Stimulated activated CD8-positive, alpha-beta memory T cell treated with anti-CD3 and anti-CD28 coated beads, Interleukin-7, amount 100 ng/mL, for 24 hours (primary cell): ENCODE data around the gene AK6.
"Not testable (repeated sequence)": the region's sequence is repeated elsewhere in the genome, so short reads cannot be mapped to it uniquely, and the experiment has no call there.

ENCODE experiments used
- DNase-seq: peaks from one replicate; pipeline ENCODE4 v3.0.0-alpha.2; 2020; ENCODE audit warnings: low read depth

The AK6 gene

DNA sequence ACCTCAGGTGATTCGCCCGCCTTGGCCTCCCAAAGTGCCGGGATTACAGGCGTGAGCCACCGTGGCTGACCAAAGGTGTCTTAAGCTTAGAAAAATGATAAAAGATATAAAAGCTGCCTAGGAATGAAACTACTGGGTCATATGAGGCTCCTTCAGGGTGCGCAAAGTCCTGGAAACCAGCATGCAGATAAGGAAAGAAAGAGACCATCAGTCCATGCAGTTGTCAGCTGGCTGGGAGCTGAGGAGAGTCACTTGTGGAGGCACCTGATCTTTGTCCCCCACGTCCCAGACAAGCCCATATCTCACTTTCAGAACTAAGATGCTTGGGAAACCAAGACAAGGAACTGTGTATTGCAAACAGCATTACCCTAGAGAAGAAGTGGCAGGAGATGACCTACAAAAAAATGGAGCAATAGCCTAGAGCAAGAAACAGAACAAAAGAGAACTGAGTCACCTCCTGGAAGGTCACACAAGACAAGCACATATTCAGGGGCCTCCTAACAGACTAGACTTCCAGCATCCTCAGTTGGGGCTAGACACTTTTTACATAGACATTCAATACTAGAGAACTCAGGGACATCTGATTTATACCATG is 33.9 kb downstream of the AK6 start:
- no peak for DNase-seq

DNA sequence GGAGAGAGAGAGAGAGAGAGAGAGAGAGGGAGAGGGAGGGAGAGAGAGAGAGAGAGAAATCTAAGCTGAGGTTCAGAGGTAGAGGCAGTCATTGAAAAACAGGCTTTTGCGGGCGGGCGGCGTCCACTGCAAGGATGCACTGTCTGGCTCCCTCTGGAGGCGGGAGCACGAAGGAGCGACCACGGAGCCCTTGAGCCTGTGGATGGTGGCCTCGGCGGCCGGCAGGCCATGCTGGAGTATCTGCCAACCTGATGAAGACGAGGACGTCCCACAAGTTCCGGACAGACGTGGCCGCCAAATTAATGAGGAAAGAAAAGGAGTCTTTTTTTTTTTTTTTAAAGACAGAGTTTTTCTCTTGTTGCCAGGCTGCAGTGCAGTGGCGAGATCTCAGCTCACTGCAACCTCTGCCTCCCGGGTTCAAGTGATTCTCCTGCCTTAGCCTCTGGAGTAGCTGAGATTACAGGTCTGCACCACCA is 34.5 kb downstream of the AK6 start:
- DNase-seq = peak; percentile 35

DNA sequence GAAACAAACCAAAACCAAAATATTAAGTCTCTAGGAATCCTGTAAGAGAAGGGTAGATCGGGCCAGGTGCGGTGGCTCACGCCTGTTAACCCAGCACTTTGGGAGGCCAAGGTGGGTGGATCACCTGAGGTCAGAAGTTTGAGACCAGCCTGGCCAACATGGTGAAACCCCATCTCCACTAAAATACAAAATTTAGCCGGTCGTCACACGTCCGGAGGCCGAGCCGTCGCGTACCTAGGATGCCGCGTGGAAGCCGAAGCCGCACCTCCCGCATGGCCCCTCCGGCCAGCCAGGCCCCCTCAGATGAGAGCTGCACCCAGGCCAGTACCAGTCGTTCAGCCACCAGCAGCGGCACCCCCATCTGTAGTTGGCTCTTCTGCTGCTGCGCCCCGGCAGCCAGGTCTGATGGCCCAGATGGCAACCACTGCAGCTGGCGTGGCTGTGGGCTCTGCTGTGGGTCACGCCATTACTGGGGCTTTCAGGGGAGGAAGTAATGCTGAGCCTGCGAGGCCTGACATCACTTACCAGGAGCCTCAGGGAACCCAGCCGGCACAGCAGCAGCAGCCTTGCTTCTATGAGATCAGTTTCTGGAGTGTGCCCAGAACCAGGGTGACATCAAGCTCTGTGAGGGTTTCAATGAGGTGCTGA is 35.5 kb downstream of the AK6 start:
- DNase-seq = not testable (repeated sequence)

DNA sequence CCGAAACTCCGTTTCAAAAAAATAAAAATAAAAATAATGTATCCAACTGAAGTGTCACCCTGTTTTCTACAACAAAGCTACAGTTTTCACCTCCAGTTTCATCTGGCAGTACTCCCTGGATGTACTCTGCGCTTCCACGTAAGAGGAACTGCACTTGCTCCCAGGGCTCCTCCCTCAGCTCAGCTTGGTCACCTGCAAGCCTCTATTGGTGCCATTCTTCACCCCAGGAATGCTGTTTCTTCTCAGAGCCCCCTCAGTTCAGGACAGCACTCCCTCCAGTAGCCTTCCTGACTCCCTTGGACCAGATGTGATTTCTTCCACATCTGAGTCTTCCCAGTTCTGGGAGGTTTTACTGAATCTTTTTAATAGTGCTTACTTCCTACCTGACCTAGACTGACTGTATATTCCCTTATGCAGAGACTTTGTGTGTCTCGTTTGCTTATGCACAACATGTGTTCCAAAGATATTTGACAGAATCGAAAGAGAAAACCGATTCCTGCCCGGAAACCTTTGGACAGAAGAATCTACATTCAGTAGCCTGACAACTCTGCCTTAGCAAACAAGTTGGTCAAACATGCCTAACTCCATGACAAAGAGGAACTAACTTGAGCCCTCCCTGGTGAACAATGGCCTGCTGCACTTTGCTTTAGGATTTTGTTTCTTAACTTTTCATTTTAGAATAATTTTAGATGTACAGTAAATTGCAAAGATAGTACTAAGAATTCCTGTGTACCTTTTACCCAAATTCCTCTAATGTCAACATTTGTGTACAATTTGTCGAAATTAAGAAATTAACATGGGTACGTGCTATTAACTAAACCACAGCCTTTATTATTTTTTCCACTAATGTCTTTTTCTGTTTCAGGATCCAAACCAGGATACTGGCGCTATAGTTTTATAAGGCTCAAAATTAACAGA is 37.5 kb downstream of the AK6 start:
- no peak for DNase-seq

DNA sequence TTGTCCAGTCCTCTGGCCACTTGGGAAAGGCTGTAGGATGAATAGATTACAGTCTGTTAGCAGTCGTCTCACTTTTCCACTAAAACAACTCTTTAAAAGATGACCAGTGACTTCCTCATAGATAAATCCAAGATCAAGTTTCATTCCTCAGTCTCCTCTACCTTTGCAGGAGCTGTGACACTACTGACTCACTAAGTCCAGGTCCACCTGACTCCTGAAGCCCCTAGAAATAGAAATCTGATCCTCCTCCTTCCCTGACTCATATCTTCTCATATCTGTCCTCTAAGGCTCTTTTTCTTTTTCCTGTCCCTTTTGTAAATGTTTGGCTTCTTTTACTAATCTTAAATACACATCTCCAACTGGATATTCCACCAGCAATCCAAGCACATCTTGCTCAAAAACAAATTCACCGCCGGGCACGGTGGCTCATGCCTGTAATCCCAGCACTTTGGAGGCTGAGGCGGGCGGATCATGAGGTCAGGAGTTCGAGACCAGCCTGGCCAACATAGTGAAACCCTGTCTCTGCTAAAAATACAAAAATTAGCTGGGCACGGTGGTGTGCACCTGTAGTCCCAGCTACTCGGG is 39.3 kb downstream of the AK6 start:
- DNase-seq = no peak

DNA sequence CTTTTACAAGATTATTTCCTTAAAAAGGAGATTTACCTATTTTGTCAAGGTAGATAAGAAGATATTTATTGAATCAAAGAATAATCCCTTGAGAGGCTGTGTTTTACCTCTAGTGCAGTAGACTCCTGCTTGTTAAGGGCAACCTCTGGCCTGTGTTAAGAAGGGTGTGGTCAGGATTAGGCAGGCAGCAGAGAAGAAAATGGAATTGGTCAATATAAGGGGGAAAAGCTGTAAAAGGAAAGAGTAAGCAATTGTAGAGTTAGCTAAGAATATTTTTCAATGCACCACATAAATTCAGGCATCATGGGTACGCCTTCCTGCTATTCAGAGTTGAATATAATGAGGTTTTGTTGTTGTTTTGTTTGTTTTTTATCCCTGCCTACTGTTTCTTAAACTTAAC is 43.0 kb downstream of the AK6 start:
- no peak for DNase-seq

DNA sequence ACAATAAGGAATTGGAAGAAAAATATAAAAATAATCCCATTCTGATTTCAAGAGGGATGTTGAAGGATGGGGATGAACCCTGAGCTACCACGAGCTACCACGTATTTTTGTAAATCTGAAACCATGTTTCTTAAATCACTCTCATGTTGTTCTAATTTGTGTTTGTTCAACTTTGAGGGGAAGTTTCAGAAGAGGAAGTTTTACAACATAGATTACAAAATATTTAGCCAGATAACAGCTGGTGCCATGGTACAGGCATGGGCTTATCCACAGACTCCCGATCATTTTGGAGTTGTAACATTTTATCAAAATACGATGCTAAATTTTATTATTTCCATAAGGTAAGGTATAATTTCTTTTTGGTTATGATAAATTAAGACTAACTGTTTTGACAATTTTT is 51.9 kb downstream of the AK6 start:
- no peak for DNase-seq

DNA sequence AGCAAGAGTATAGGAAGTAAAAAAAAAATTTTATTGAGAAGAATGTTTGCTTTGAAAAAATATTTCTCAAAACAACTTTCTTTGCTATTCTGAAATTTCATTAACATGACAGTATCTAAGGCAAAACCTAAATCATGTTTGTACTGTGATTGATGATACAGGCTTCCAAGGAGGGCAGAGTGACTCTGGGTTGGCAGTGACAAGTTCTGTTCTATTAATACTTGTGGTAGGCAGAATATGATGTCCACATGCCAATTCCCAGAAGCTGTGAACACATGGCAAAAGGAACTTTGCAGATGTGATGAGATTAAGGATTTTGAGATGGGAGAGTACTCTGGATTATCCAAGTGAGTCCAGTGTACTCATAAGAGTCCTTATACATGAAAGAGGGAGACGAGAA is 53.3 kb downstream of the AK6 start:
- no peak for DNase-seq

DNA sequence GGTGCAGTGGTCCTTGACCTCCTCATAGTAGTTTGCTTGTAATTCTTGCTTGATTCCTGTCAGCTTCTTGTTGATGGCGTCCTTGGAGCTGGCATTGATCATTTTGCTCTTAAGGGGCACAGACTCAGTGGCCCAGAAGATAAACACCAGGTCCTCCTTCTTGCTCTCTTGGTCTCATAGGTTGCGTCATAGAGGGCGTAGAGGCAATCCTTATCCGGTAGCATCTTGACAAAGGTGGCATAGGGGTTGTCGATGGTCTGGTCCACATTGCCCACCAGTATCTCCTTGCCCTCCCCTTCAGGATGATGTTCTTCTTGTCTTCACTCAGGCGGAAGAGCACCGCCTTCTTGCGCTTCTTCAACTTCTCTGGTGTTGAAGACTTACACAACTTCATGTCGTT is 55.9 kb downstream of the AK6 start:
- no peak for DNase-seq

DNA sequence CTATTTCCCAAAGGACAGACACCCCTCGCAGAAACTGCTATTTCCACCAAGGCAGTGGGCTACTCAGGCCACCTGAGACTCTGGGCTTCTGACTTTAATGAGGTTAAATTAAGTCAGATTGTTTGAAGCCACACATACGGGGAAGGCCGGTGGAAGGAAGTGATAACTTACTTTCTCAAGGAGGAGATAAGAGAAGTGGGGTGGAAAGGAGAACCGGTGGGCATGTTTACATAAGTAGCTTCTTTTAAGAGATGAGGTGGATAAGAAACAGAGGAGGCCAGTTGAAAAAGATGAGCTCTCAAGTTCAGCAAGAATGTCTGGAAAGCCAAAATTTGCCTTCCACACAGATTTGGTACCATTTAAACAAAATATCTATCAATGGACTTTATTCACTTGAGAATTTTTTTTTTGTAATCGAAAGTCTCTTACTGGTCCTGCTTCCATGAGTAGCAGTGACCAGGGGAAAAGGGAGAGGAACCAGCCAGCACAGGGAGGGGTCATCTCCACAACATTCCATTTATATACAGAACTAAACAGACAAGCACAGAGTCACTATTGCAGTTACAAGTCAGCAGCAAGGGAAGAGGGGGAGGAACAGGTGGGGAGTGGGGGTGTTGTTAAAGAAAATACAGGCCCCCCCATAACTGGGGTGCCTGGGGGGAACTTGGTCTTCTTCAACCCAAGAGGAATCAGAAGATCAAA is 56.7 kb downstream of the AK6 start:
- DNase-seq = no peak

DNA sequence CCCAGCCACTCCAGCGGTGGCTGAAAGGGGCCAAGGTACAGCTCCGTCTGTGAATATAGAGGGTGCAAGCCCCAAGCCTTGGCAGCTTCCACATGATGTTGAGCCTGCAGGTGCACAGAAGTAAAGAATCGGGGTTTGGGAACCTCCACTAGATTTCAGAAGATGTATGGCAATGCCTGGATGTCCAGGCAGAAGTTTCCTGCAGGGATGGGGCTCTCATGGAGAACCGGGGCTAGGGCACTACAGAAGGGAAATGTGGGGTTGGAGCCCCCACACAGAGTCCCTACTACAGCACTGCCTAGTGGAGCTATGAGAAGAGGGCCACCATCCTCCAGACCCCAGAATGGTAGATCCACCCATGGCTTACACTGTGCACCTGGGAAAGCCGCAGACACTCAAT is 59.9 kb downstream of the AK6 start:
- no peak for DNase-seq

DNA sequence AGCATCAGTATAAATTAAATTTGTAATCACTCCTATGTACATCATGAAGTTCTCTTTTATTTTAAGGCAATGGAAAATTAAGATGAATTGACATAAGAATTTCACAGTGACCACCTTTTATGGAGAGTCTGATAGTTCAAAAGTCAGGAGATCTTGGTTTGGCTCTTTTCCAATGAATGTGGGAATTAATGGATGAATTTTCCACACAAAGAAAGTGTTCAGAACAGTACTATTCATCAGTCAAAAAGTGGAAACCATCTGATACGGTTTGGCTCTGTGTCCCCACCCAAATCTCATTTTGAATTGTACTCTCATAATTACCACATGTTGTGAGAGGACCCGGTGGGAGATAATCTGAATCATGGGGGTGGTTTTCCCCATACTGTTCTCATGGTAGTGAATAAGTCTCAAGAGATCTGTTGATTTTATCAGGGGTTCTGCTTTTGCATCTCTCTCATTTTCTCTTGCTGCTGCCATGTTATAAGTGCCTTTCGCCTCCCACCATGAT is 61.2 kb downstream of the AK6 start:
- DNase-seq = no peak

DNA sequence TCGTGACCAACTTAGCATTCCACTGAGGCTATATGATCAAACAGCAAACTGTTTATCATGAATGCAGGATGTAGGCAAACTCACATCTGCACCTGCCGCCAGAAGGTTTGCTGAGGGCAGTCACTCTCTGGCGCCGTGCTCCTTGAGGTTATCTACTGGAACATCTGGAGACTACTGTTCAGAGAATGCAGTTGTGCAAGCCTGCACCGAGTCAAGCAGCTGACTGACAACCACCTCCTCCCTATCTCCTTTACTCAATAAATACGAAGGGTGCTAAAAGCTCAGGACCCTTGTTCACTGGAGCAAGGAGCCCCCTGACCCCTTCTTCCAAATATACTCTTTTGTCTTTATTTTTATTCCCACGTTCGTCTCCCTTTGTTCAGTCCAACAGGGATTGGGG is 63.8 kb downstream of the AK6 start:
- no peak for DNase-seq
